Prostate gland (tissue), 2 donors: Measurements from ENCODE around the gene TEKT3. TPM values are rescaled to one million over a fixed set of nuclear protein-coding genes. Genes with fewer than 3 reads are reported as not detected.

Experiments used
- DNase-seq: peaks from one replicate; pipeline ENCODE4 v3.0.0-alpha.2; 2019; ENCODE audit warnings: low spot score
- H3K27ac ChIP-seq, 2 donors: fragments of 200-600 bp; sonication (generic); 2 replicates each; pipeline ENCODE4 v1.5.1; 2017 to 2019
- H3K27me3 ChIP-seq: fragments of 200-600 bp; sonication (generic); replicated peaks from 2 replicates; pipeline ENCODE4 v1.5.1; 2019; ENCODE audit not compliant: insufficient read depth
- H3K36me3 ChIP-seq, 2 donors: fragments of 200-600 bp; sonication (generic); 1 replicate in 1 of 2; 2 replicates in 1 of 2; pipeline versions ENCODE4 v1.5.1 to v1.8.1; 2017 to 2019
- H3K4me1 ChIP-seq: fragments of 200-600 bp; sonication (generic); replicated peaks from 2 replicates; pipeline ENCODE4 v1.5.1; 2019
- H3K4me3 ChIP-seq, 2 donors: fragments of 200-600 bp; sonication (generic); 2 replicates each; pipeline ENCODE4 v1.5.1; 2017 to 2019
- H3K9me3 ChIP-seq: fragments of 200-600 bp; sonication (generic); 2 replicates; pipeline ENCODE4 v1.5.1; 2017
- POLR2A ChIP-seq: fragments of 450-650 bp; IDR thresholded peaks from one replicate; pipeline ENCODE4 v1.6.1; 2016; ENCODE audit warnings: antibody characterized with exemption, mild to moderate bottlenecking
- POLR2AphosphoS5 ChIP-seq: sonication (generic); formaldehyde crosslinking; IDR thresholded peaks from one replicate; pipeline ENCODE4 v1.6.1; 2017; ENCODE audit warnings: antibody characterized with exemption
- WGBS: methylation state at CpG from one replicate; pipeline ENCODE4 v1.1.5; 2018; 5-methylcytosine and 5-hydroxymethylcytosine counted together
- intact Hi-C: fragments of 100-400 bp; cut with DNase I; formaldehyde crosslinking; loops from one replicate; pipeline ENCODE4 v1.14.2; 2022
- total RNA-seq, 2 donors: library from RNA; depleted of rRNA; stranded (reverse); fragments of >200 nt; gene quantifications; one replicate each; pipeline ENCODE4 v1.1.0, GENCODE V29; 2016
- TF ChIP-seq, protein P1 (sequence below), 4 experiments: fragments of 200-600 bp in 2 of 4; fragments of 450-650 bp in 2 of 4; sonication (generic) in 2 of 4; IDR thresholded peaks; 1 replicate in 3 of 4; 2 replicates in 1 of 4; pipeline ENCODE4 v1.5.1; 2016 to 2019; ENCODE audit warnings: antibody characterized with exemption in 4 of 4, mild to moderate bottlenecking in 2 of 4, moderate library complexity in 2 of 4

Gene TEKT3
- total RNA-seq, 2 donors from 2014 or later = 3.2 TPM; not detected in 1

- Histone ChIP-seq H3K9me3 (no peaks in the 10 kb centered on the region), H3K27me3 (no peaks in the 10 kb centered on the region), H3K36me3 (no peaks in the 10 kb centered on the region), H3K4me1 (no peaks in the 10 kb centered on the region), H3K27ac (no peak overlapping the region), H3K4me3 (no peak overlapping the region)
- no peak for DNase-seq
- WGBS = 10% methylated on average over 1 of the region's 1 CpG
- intact Hi-C loops = no loop called here
- TF ChIP-seq POLR2A (no peak), POLR2AphosphoS5 (peak; percentile 15)
These were observed 41.5 kb upstream of the TEKT3 start for GRCh38 chr17:15382914-15383313.

DNA sequence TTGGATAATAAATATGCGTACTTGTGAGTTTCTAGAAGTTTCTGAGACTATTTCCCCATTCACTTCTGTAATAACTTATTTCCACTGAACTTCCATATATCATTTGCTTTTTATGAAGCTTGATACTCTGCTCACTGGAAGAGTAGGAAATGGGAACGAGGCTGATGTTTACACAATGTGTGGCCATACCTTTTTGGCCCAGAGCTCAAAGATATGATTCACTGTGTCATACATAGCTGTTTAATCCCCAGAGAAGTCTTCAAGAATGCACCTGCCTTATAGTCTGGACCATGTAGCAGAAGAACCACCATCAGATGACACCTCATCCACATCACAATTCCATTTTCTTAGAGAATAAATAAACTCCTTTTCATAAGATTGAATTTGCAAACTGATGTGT lies 40.3 kb upstream of the TEKT3 start:
- Histone ChIP-seq H3K4me3 (no peak overlapping the region), H3K4me1 (no peaks in the 10 kb centered on the region), H3K27ac (no peak overlapping the region), H3K9me3 (no peaks in the 10 kb centered on the region), H3K27me3 (no peaks in the 10 kb centered on the region), H3K36me3 (no peaks in the 10 kb centered on the region)
- TF ChIP-seq, protein P1, sequence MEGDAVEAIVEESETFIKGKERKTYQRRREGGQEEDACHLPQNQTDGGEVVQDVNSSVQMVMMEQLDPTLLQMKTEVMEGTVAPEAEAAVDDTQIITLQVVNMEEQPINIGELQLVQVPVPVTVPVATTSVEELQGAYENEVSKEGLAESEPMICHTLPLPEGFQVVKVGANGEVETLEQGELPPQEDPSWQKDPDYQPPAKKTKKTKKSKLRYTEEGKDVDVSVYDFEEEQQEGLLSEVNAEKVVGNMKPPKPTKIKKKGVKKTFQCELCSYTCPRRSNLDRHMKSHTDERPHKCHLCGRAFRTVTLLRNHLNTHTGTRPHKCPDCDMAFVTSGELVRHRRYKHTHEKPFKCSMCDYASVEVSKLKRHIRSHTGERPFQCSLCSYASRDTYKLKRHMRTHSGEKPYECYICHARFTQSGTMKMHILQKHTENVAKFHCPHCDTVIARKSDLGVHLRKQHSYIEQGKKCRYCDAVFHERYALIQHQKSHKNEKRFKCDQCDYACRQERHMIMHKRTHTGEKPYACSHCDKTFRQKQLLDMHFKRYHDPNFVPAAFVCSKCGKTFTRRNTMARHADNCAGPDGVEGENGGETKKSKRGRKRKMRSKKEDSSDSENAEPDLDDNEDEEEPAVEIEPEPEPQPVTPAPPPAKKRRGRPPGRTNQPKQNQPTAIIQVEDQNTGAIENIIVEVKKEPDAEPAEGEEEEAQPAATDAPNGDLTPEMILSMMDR (IDR thresholded peaks at IDR 0.05) = no peak
- no peak for TF ChIP-seq POLR2AphosphoS5
- WGBS = 49% methylated on average over 2 of the region's 2 CpGs
- DNase-seq = no peak
- intact Hi-C loops = no loop called here

DNA sequence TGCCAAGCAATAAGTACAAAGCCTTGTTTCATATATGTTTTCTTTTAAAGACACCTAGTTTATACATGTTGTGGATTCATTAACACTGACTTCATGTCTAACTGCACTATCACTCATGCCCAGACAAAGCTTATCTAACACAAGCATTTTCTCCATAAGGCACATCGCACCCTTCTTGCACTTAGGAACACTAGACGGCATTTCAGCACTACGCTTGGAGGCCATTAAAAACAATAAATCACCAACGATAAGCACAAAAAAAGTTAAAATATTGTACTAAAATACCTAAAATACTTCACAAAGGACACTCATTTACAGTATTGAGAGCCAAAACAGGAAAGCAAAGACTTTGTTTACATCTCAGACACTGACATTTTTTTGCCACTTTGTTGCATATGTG lies 39.0 kb upstream of the TEKT3 start:
- DNase-seq = no peak
- 62% methylated on average over 4 of the region's 4 CpGs for WGBS
- H3K27me3 ChIP-seq = no peaks in the 10 kb centered on the region
- no peaks in the 10 kb centered on the region for H3K9me3 ChIP-seq
- no peak overlapping the region for H3K4me3 ChIP-seq
- H3K36me3 ChIP-seq = no peaks in the 10 kb centered on the region
- H3K27ac ChIP-seq = no peak overlapping the region
- no peaks in the 10 kb centered on the region for H3K4me1 ChIP-seq
- TF ChIP-seq POLR2AphosphoS5 (no peak), POLR2A (no peak)
- TF ChIP-seq, protein P1 (IDR thresholded peaks at IDR 0.05) = no peak
- intact Hi-C loops = no loop called here

- TF ChIP-seq POLR2A (no peak), POLR2AphosphoS5 (no peak)
- TF ChIP-seq, protein P1 (IDR thresholded peaks at IDR 0.05) = no peak
- WGBS = 96% methylated on average over 5 of the region's 5 CpGs
These were observed 38.3 kb upstream of the TEKT3 start for GRCh38 chr17:15379659-15380058.

GRCh38 chr17:15378243-15378642 lies 36.8 kb upstream of the TEKT3 start:
- DNase-seq = no peak
- intact Hi-C loops = no loop called here
- Histone ChIP-seq H3K27me3 (no peaks in the 10 kb centered on the region), H3K4me3 (no peak overlapping the region), H3K27ac (no peak overlapping the region), H3K9me3 (no peaks in the 10 kb centered on the region), H3K4me1 (no peaks in the 10 kb centered on the region), H3K36me3 (no peaks in the 10 kb centered on the region)
- WGBS = 63% methylated on average over 4 of the region's 4 CpGs
- TF ChIP-seq POLR2AphosphoS5 (no peak), POLR2A (no peak)
- TF ChIP-seq, protein P1 (IDR thresholded peaks at IDR 0.05) = no peak

More at GRCh38 chr17:15379659-15380058, 38.3 kb upstream of the TEKT3 start:
- no peak overlapping the region for H3K27ac ChIP-seq
- H3K9me3 ChIP-seq = no peaks in the 10 kb centered on the region
- no peaks in the 10 kb centered on the region for H3K4me1 ChIP-seq
- no peak overlapping the region for H3K4me3 ChIP-seq
- no peak for DNase-seq
- no peaks in the 10 kb centered on the region for H3K27me3 ChIP-seq
- intact Hi-C loops = no loop called here
- no peaks in the 10 kb centered on the region for H3K36me3 ChIP-seq
